ENCODE data around the gene CFAP206. TPM values are rescaled to one million over a fixed set of nuclear protein-coding genes. Genes with fewer than 3 reads are reported as not detected.

The CFAP206 gene
- total RNA-seq = not detected
- long read RNA-seq, partial matches to known transcripts = 0 of 1 reads
- long read RNA-seq, other reads (novel, unspliced or antisense) = 0 of 1 reads

DNA sequence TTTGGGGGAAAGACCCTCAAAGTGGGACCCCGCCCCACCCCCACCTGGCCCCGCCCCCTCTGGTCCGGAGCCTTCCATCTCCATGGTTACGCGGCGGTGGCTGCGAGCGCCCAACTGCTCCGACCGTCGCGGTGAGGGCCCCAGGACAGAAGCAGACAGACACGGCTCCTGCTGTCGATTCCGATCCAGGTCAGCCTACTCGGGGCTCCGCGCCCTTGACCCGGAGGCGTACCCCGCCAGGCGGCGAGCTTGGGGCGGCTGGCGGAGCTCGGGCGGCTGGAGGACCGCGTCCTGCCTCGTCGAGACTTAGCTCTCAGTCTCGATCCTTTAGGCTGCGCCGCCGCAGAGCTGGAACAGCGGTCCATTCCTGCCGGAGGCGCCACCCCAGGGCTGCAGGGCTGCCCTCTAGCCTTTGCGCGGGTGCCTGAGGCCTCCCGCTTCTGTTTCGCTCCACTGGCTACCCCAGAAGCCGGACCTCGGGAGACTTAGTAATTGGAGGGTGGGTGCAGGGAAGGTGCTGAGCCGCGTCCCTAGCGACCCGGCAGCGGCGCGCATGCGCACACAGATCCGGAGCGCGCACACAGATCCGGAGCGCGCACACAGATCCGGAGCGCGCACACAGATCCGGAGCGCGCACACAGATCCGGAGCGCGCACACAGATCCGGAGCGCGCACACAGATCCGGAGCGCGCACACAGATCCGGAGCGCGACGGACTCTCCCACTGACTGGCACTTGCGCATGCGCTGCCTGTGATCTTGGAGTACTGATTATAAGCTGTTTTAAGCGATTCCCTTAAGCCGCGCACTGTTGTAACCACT lies at the start of gene CFAP206:
Gene CFAP206 (plus strand): TSS at position 72 of the 820 bp plus-strand sequence. CDS start 1,868 bp downstream, outside the sequence.
- DNase-seq = peak; percentile 90
- intact Hi-C loops (cut with DNase I) = no loop called here
- ATAC-seq (ENCODE audit: poor library complexity) = peak; percentile 98

DNA sequence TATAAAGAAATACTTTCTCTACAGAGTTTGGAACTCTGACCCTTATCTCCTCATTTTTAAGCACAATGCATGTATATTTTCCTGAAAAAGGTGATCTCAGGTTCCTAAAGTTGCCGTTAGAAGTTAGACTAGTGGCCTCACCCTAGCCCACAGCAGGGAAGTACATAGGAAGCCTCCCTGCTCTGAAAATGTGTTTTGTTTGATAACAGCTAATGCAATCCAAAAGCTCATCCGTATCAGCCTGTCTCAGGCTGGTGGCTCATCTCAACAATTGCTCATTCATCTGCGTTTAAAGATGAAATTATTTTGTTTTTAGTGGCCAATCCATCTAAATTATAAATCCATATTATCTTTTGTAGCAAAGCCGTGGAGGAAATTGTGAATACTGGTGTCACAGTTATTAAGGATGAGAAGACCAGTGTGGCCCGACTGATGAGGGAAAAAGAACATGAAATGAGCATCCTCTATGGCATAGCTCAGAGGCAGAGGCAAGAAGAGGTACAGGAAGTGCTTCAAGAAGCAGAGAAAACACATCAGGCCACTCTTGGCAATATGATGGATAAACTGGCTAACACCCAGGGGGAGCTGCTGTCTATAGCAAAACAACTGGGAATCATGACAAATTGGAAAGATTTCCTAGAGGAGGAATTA lies 43.0 kb upstream of the CFAP206 start:
- DNase-seq (no peak), ATAC-seq (ENCODE audit: poor library complexity) (no peak)
- intact Hi-C loops (cut with DNase I) = no loop called here

GRCh38 chr6:87366072-87366827 lies 41.5 kb upstream of the CFAP206 start:
- ATAC-seq (ENCODE audit: poor library complexity) (no peak), DNase-seq (no peak)
- intact Hi-C loops (cut with DNase I) = no loop called here

DNA sequence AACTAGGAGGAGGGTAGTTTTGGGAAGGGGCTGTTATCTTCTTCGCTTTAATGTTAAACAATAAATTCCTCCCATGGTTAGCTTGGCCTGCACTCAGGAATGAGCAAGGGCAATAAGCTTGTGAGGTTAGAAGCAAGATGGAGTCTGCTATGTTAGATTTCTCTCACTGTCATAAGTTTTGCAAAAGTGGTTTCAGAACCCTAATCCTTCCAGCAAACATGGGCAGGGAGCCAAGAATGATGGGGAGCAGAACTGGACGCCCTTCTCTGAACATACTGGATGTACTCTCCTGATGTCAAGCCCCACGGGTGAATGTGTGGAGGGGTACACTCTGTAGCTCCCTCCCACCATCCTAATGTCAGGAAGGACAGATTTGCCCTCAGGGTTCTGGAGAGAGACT lies 40.9 kb upstream of the CFAP206 start:
- DNase-seq (no peak), ATAC-seq (ENCODE audit: poor library complexity) (no peak)
- intact Hi-C loops (cut with DNase I) = no loop called here

DNA sequence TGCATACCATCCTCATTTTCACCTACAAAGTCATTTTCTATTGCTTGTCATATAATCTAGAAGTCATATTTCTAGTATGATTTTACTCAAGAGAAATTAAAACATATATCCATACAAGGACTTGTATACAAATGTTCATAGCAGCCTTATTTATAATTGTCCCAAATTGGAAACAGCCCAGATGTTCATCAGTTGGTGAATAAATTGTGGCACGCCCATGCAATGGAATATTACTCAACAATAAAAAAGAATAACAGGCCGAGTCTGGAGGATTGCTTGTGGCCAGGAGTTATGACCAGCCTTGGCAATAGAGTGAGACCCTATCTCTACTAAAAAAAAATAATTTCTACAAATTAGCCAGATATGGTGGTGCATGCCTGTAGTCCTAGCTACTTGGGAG lies 34.4 kb upstream of the CFAP206 start:
- intact Hi-C loops (cut with DNase I) = no loop called here
- no peak for ATAC-seq (ENCODE audit: poor library complexity)
- no peak for DNase-seq

DNA sequence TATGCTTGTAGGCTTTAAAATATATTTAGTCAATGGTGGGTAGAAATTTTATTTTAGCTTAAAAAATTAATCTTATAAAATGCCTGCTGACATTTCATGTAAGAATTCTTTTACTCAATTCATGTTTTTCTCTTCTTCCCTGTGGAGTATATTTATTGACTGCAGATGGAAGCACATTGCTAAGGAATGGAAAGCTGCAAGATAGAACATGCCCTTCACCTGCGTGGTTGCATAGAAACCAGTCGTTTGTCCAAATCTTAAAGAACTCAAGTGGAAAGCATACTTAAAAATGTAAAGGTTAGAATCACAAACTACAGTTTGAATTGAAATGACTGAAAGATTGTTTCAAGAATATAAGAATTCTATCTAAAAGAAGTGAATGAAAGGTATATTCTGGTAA lies 32.5 kb upstream of the CFAP206 start:
- ATAC-seq (ENCODE audit: poor library complexity) = no peak
- intact Hi-C loops (cut with DNase I) = no loop called here
- DNase-seq = no peak

GRCh38 chr6:87376643-87377042 lies 31.1 kb upstream of the CFAP206 start:
- no peak for DNase-seq
- intact Hi-C loops (cut with DNase I) = no loop called here
- ATAC-seq (ENCODE audit: poor library complexity) = no peak

DNA sequence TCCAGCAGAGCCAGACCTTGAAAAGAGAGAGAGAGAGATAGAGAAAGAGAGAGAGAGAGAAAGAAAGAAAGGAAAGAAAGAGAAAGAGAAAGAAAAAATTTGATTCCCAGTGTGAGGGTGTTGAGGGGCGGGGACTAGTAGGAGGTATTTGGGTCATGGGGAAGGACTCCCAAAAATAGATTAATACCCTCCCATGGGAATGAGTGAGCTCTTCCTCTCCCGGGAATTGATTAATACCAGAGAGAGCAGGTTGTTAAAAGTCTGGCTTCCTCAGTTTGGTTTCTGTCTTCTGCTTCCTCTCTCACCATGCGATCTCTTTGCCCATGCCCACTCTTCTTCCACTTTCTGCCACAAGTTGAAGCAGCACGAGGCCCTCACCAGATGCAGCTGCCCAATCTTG lies 28.8 kb upstream of the CFAP206 start:
- intact Hi-C loops (cut with DNase I) = no loop called here
- ATAC-seq (ENCODE audit: poor library complexity) = no peak
- DNase-seq = no peak

- ATAC-seq (ENCODE audit: poor library complexity) (no peak), DNase-seq (no peak)
- intact Hi-C loops (cut with DNase I) = no loop called here
These were observed 24.9 kb upstream of the CFAP206 start for GRCh38 chr6:87382861-87383260.

- no peak for ATAC-seq (ENCODE audit: poor library complexity)
- intact Hi-C loops (cut with DNase I) = no loop called here
- DNase-seq = no peak
These were observed 23.7 kb upstream of the CFAP206 start for GRCh38 chr6:87384038-87384437.

GRCh38 chr6:87384449-87384848 lies 23.3 kb upstream of the CFAP206 start:
- intact Hi-C loops (cut with DNase I) = no loop called here
- ATAC-seq (ENCODE audit: poor library complexity) = no peak

DNA sequence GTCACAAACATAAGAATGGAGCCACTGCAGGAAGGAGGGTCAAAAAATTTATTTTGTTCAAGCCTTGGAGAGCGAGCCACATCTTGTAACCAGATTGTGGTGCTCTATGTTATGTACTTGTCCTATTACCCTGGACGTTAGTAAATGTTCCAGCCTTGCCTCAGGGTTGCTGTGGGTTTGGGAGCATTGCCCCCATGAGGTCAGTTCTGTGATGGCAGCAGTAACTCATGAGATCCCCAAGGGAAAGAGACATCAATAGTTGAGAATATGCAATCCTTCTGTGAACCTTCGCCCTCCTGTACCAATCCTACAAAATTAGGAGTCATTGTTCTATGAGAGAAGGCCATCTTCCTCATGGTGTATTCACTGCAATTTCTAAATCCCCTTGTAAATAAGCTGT lies 16.4 kb upstream of the CFAP206 start:
- intact Hi-C loops (cut with DNase I) = no loop called here
- ATAC-seq (ENCODE audit: poor library complexity) = no peak
- no peak for DNase-seq

More at GRCh38 chr6:87384449-87384848, 23.3 kb upstream of the CFAP206 start:
- DNase-seq = no peak

- intact Hi-C loops (cut with DNase I) = no loop called here
- DNase-seq (no peak), ATAC-seq (ENCODE audit: poor library complexity) (peak; percentile 86)
These were observed 14.6 kb upstream of the CFAP206 start for GRCh38 chr6:87393026-87393622.

DNA sequence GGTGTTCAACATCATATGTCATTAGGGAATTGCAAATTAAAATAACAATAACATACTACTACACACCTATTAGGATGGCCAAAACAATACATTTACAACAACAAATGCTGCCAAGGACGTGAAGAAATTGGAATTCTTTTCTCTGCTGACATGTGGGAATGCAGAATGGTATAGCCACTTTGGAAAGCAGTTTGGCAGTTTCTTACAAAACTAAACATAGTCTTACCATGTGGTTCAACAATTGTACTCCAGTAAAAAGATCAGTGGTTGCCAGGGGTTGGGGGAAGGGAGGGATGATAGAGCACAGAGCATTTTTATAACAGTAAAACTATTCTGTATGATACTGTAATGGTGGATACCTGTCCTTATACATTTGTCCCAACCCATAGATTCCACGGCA lies 12.3 kb upstream of the CFAP206 start:
- ATAC-seq (ENCODE audit: poor library complexity) (no peak), DNase-seq (no peak)
- intact Hi-C loops (cut with DNase I) = no loop called here

- DNase-seq = no peak
- no peak for ATAC-seq (ENCODE audit: poor library complexity)
- intact Hi-C loops (cut with DNase I) = no loop called here
These were observed 11.0 kb upstream of the CFAP206 start for GRCh38 chr6:87396595-87397392.

- DNase-seq = no peak
- ATAC-seq (ENCODE audit: poor library complexity) = no peak
- intact Hi-C loops (cut with DNase I) = no loop called here
These were observed 10.1 kb upstream of the CFAP206 start for GRCh38 chr6:87397656-87398055.

DNA sequence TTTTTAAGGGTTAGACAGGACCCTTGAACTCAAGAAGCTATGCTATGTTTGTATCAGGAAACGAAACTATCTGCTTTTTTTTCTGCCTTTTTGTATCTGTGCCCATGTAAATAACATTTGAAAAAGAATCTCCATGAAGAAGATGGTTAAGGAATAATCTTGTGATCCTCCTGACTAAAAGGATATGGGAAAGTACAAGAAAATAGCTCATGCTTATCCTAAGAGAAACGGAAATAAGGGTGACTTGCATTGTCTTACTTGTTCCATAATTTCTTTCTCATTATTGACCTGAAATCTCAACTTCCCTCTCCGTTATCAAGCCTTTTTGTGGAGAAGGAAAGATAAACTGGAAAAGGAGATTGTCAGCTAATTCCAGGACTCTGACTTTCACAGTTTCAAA lies 5.9 kb upstream of the CFAP206 start:
- DNase-seq (no peak), ATAC-seq (ENCODE audit: poor library complexity) (no peak)
- intact Hi-C loops (cut with DNase I) = no loop called here

- intact Hi-C loops (cut with DNase I) = no loop called here
- ATAC-seq (ENCODE audit: poor library complexity) (peak; percentile 59), DNase-seq (peak; percentile 47)
These were observed 241 bp upstream of the CFAP206 start for GRCh38 chr6:87407561-87407900.

Data from Right ventricle myocardium superior (tissue), 1 donor.